ENCODE measurements around the gene NAV2.

NAV2 gene

DNA sequence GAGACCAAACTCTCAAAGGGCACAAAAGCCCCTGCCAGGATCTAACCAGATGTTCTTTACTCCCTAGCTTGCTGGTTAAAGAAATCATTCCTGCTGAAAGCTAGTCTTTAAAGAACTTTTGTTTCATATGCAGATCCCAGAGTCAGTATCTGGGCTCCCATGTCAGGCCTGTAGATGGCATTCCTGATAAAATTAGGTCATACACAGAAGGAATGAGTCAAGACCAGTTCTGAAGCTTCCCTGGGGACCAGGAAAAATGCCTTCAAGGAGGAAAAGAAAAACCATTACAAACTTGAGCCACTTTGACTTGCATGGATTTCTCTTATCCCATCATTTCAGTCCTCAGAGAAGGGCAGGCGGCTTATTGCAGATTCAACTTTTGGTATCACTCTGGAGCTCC, 441.7 kb downstream of the NAV2 start:
- no peak for DNase-seq

DNA sequence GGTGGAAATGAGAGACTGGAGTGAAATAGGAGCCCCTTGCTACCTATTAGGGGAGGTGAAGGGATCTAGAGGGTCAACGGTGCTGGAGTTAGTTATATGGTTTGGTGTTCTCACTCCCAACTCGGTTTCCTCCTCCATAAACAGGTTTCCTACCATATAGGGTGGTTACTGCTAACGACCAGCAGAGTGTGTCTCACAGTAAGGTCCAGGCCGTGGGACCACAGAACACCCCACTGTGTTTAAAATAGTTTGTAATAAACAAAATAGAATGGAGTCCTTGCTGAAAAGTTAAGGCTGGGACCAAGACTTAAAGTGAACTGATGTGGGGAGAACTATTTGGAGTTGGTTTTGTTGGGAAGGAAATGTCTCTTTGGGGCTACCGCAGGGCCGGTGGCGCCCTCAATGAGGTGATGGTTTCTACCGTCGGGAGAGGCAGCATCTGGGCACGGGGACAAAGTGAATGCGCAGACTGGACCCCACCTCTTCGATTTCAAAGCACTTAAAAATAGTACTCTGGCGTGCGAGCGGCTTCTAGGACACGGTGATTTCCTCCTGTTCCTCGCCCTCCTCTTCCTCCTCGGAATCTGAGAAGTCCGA, 443.1 kb downstream of the NAV2 start:
- DNase-seq: no peak

DNA sequence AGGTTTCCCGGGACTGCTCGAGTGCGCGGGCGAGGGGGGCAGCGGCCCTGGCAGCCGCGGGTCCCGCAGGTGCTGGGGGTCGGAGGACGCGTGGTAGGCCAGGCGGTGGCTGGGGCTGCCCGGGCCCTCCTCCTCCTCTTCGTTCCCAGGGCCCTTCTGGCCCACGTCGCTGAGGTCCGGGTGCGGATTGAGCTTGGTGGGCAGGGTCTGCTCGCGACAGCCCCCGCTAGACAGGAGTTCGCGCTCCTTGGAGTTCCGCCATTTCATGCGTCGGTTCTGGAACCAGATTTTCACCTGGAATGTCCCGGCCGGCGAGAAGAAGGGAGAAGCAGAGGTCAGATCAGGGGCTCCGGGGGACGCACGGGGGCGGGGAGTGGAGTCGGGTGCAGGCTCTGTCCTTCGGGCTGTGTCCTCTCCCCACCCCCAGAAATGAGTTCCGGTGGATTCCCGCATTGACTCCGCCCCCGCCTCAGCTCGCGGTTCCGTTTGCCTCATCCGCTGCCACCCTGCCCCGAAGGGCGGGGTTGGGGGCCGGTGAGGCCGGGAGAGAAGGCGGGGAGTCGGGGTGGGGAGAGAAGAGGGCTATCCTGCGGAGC, 443.7 kb downstream of the NAV2 start:
- DNase-seq: no peak

DNA sequence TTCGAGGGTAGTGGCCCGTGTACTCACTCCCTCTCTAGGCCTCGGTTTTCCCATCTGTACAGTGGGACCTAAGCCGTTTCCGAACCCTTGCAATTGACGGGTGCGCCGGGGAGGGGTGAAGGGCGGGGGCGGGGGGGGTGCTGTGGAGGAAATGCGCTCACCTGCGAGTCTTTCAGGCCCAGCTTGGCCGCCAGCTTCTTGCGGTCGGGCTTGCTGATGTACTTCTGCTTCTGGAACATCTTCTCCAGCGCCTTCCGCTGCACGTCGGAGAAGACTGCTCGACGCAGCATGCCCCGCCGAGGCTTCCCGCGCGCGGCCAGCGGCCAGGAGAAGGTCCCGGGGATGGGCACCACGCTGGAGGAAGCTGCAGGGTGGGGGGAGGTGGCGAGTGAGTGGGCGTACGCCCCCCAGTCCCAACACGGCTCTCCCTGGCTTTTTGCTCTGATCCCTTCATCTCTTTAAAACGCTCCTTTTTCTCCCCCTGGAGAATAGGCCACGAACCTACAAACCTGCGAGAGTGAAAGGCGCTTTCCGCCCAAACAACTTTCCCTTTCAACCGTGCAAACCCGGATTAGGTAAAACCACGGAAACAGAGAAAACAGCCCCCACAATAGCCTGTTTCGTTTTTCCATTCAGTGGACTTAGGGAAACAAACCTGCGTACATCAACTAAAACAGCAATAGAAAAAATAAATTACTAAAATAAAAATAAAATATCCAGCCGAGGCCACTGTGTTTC, 444.4 kb downstream of the NAV2 start:
- no peak for DNase-seq

DNA sequence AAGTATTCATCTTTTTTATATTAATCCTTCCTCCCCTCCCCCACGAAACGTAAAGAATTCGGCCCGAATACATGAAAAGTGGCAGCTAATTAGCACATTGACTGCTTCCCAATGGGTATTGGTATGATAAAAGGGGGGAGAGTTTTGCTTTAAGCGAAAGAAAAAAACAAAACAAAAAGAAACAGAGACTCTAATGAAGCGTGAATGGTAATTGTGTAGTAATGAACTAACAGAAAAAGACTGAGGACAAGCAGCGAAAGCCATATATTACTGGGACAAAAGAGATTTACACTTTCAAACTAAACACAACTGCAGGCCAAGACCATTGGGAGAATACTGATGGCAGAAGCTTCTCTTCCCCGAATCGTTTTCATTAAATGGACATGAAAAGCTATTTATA, 445.1 kb downstream of the NAV2 start:
- DNase-seq: no peak

DNA sequence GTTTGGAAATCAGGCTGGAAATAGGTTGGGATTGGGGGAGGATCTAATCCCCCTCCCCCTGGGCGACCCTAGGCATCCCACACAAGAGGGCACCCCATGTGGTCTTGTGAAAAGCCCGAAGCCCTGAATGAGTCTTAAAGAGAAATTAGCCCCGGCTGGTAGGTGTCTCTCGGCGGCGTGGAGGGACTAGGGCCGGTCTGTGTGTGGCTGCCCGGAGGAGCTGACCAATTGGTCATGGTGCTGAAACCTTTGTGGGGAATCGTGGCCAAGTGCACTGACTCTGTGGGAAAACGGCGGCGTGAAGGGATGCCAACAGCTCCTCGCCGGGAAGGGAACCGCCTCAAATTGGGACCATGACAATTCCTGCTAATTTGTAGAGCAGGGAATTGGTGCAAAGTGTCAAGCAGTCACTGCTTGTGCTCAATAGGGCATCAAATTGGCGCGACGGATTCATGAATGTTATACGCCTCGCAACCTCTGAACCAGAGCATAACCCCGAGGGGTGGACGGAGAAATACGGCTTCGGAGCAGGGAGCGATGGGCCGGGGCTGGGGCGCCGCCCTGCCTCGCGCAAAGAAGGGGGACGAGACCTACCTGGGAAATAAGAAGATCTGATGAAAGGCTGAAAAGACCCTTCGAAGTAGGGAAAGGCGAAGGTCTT, 446.1 kb downstream of the NAV2 start:
- DNase-seq: no peak

DNA sequence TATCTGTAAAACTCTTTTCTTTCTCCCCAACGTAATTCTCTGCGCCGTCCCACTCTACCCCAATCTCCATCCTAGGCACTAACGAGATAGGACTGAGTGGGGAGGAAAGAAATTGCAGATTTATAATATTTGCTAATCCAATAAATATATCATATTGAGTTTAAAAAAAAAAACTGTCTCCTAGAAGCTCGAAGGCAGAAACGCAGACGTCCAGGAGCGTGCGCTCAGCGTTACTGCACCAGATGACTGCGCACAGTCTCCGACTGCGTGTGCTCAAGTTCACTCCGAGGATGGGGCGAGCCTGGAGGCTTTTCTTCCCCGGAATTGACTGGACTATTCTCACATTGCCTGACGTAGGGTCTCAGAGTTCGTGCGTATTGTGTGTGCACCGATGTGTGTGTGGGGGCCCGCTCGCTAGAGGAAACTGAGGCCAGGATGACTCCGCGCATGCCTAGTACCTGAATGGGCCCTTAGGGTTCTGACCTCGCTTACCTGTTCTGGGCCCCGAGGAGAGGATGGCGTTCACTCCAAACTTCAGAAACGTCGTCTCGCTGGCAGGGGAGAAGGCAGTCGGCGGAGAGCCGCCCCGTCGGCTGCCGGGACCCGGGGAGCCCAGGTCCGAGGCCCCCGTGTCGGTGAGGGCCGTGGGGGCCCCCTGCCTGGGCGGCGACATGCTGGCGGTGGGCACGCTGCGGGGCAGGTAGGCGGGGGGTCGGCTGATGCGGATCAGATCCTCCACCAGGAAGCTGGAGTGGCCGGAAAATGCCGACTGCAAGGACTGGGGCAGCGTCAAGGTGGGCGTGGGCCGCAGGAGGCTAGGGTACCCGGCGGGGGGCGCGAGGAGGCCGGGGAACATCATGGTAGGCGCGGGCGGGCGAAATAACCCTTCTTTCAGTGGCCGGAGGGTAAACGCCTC, 447.1 kb downstream of the NAV2 start:
- no peak for DNase-seq

DNA sequence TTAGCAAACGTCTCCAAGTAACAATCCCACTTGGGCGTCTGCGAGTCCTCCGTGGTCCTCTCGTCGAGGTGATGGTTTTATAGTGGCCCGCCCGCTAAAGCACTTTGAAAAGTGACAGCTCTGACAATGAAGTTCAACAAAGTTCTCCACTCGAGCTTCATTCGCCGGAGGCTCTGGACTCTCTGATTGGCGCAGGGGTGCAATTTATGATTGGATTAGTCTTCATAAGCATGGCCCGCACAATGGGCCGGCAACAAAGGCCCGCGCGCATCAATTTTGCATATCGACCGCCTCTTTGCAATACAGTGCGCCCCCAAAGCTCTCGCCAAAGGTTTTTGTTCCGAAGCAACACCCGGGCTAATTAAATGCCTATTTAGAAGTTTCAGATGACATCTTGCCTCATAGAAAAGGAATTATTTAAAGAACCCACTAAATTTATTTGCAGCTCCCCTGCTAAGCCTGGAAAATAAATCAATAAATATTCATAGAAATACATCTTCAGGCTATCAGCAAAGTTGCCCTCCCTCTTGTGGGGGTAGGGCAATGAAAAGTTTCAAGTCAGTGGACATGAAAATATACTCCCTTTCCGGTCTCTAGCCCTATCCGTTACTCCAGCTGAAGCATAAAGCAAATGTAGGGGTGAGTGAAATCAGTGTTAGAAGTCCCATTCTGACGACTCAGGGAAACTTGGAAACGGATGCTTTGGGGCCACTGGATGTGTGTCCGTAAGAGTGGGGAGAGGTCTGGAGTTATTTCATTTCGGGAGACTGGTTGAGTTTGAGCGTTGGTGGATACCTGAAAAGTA, 448.0 kb downstream of the NAV2 start, which contains the start of gene DBX1:
DBX1 (minus strand) TSS at position 51 of the 805 bp plus-strand sequence. CDS start 151 bp downstream, outside the sequence.
- DNase-seq: no peak

DNA sequence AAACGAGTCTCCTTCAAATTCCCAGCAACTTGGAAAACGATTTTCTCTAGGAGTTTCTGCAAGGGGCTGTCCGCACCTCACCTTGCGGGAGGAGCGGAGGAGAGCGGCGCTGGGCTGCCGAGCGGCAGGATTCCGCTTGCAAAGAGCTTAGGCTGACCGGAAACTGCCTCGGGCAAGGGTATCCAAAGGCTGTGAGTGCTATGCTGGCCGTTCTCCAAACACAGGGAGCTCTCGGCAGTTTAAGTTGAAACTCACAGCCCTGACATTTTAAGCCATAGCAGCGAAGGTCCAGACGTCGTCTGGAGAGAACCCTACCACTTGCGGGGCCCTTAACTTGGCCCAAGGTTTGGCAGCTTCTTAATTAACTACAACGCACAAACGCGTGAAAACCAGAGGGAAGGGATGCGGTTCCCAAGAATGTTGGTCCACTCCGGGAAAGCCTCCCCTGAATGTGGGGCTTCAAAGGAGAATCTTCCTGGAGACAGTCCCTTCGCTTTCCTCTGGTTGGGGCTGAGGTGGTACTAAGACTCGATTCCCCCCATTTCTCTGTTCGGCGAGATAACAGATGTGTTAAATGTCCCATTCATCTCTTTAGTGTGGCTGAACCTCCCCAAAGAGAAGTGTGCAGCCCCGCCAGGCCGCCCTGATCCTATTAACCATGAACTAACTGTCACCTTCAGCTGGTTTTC, 448.7 kb downstream of the NAV2 start:
- no peak for DNase-seq

DNA sequence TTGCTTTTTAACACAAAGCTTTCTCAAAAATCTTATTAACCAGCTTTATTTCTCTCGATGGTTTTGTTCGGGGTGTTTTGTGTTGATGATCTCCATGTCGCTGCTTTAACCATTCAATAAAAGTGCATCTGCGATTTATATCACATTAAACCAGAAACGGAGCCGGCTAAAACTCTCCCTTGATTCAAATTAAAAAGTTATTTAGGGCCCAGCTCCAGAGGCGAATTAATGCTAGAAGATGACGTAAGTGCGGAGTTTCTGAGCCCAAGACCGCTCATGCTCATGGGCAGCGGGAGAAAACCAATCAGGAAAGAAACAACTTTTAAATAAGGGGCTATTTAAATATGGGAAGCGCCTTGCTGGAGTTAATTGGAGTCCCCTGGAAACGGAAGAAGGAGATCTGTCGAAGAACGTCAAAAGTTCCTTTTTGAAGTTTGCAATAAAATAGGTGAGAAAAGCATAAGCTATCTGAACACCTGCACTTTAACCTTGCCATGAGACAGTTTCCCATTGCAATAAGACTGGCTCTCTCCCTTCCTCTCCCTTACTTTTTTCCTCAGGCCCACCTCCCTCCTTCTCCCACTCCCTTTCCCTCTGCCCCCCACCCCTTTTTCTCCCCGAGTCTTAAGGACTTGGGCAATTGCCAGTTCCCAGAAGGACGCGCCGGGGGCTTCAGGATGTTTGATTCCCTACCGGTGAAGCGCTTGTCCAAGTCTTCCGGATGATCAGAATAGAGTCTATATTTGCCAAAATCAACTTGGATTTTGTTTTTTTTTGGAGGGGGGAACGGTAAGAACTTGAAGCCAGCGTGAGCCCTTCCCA, 449.5 kb downstream of the NAV2 start:
- DNase-seq: no peak

DNA sequence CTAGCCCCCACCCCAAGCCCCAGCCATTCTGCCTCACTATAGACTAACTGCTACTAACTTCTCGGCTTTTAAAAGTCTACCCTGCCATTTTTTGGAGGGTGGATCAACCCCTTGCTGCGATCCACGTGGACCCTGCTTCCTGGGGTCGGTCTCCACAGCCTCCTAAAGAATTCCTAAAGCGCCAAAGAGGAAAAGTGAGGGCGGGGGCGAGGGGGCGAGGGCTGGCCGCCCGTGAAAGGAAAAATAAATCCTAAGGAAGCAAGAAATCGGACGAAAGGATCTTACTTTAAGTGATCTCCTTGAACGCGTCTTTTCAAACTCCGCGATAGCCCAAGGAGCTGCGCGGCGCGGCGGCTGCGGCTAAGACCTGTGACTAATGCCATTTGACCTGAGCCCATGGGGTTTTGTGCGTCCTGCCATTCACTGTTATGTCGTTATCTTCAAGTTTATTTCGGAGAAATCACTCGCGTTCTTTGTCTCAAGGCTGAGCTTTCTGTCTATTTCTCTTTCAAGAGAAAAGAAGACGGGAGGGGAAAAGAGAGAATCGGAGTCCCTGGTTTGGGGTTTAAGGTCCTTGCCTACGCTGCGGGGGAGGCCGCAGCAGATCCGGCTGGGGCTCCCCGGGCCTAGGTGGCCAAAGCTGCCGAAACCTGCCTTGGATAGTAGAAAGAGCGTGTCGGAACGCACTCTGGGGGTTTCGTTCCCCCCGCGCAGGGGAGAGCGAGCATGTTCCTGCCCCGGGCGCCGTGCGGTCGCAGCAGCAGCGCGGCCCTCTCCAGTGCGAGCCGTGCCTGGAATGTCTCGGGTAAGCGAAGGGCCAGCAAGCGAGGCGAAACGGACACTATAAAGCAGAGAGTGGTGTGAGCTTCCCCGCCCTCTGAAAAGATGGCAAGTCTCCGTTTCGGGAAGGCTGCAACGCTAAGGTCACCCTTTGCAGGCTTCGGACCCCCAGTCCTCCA, 450.5 kb downstream of the NAV2 start:
- DNase-seq: no peak

DNA sequence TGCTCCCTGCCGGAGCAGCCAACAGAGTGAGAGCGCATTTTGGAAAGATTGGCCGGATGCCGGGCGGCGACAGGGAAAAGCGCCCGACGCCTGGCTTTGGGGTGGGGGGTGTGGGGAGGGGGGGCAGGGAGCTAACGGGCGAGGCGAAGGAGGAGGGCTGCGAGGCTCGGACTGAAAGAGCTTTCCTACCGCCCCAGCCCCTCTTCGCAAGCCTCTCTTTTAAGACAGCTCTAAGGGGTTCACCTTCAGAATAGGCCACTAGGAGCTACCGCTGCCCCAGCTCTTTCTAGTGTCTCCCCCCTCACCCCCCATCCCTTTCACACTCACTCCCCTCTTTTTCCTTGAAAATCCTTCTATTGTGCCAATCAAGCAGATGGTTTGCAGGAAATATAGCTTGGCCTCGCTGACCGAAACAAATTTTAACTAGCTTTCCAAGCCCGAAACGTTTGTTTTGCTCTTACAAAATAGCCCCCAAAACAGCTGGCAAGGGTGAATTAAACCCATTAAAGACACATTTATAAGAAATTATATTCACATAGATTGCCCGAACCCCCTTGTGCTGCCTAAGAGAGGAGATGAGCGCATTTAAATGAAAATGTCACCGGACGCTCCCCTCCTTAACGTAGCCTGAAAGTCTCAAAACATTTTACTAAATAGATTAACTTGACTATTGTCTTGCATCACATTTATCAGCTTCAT, 451.3 kb downstream of the NAV2 start:
- DNase-seq: no peak

Measured in NCI-H1417 treated with DMSO at 0.1 percent for 48 hours (cell line).